NB4 (cell line): Measurements from ENCODE around the gene DPP10.

Source experiments
- DNase-seq: peaks from one replicate; pipeline ENCODE4 v3.0.0; 2010; ENCODE audit warnings: low read depth
- H3K4me3 ChIP-seq: one replicate; pipeline ENCODE4 v1.5.1; 2011; ENCODE audit warnings: mild to moderate bottlenecking, low read depth, low read length, moderate library complexity
- CTCF ChIP-seq: IDR thresholded peaks from one replicate; pipeline ENCODE4 v1.5.1; 2012; ENCODE audit warnings: low read depth, low read length
- MYC ChIP-seq: IDR thresholded peaks from 2 replicates; pipeline ENCODE4 v1.6.1; 2011; ENCODE audit warnings: low read depth, low read length
- POLR2A ChIP-seq: IDR thresholded peaks from 2 replicates; pipeline ENCODE4 v1.6.1; 2011; ENCODE audit warnings: mild to moderate bottlenecking; ENCODE audit not compliant: insufficient read length; ENCODE audit errors: extremely low read depth
- TF ChIP-seq, protein P1 (sequence below): IDR thresholded peaks from 2 replicates; pipeline ENCODE4 v1.6.1; 2011; ENCODE audit warnings: low read depth, low read length

Gene DPP10

DNA sequence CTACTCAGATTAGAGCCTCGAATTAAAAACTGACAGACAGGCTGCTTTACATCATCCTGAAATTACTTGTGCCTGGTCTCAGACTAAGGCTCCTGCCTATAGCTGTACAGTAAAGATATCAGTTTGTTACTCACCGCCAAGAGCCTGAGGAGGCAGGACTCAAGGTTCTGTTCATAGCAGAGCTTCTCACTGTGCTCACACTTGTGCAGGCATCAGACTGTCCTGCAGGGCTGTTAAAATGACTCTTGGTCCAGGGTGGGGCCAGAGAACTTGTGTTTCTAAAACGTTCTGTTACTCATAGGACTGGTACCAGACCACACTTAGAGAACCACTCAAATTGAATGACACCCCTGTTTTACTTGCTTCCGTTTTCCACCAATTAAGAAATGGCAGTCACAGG, 310.0 kb downstream of the DPP10 start:
- DNase-seq = no peak
- no peak for TF ChIP-seq POLR2A
- TF ChIP-seq, protein P1, sequence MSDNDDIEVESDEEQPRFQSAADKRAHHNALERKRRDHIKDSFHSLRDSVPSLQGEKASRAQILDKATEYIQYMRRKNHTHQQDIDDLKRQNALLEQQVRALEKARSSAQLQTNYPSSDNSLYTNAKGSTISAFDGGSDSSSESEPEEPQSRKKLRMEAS = no peak
- no peak for TF ChIP-seq MYC
- no peak for TF ChIP-seq CTCF
- no peak overlapping the region for H3K4me3 ChIP-seq

DNA sequence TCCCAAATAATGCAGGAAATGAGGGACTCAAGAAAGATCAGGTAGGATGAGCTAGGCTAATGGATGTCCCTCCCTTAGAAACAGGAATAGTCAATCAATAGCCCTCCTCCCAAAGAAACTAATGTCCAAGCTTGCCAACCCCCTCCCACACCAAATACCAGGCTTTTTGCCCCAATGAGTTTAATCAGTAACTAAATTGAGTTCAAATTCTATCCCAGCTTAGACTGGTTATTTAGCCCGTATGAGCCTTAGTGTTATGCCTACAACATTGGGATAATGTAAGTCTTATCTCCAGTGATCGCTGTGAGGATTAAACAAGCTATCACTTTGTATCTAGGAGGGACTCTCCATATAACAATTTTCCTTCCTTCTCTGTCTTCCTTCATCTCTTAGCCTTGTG, 310.7 kb downstream of the DPP10 start:
- H3K4me3 ChIP-seq = no peak overlapping the region
- no peak for TF ChIP-seq CTCF
- TF ChIP-seq MYC = no peak
- no peak for DNase-seq

- TF ChIP-seq, protein P1 = no peak
- no peak for TF ChIP-seq CTCF
- TF ChIP-seq MYC = no peak
- no peak for TF ChIP-seq POLR2A
- no peak for DNase-seq
- no peak overlapping the region for H3K4me3 ChIP-seq
These were observed 312.6 kb downstream of the DPP10 start for GRCh38 chr2:114754907-114755563.

DNA sequence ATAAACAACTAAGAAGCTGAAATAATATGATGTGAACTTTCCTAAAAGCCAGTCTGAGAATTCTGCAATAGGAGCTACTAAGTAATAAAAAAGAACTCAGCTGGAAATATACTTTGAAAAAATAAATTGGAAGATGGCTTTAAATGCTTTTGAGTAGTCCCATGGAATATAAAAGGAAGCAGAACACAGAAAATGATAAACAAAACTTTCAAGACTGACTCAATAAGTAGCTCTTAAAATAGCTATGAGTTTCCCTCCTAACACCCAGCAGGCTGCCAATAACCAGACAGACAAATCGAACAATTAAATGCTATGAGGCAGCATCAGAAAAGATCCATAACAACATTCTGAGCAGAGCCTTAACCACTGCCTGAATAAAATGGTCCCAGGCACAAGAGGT, 319.9 kb downstream of the DPP10 start:
- H3K4me3 ChIP-seq = no peak overlapping the region
- TF ChIP-seq CTCF (no peak), MYC (no peak), POLR2A (no peak)
- TF ChIP-seq, protein P1 = no peak
- no peak for DNase-seq

DNA sequence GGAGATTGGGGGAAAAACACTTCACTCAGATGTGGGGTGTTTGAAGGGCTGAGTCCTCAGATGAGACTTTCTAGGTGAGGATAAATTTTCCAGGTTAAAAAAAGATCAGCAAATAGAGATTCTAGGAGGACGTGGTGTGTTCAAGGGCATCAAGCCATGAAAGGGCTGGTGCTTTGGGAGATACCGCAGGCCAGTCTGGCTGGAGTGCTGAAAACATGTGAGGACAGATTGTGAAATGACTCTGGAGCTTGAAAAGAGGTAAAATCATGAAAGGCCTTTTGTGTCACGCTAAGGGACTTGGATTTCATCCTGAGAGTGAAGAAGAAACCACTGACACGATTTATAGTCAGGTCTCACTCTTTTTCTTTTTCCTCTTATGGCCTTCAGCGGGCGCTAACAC, 320.5 kb downstream of the DPP10 start:
- H3K4me3 ChIP-seq = no peak overlapping the region
- DNase-seq = no peak
- TF ChIP-seq CTCF (no peak), POLR2A (no peak), MYC (no peak)
- TF ChIP-seq, protein P1 = no peak

- no peak for DNase-seq
- H3K4me3 ChIP-seq = no peak overlapping the region
- no peak for TF ChIP-seq CTCF
- no peak for TF ChIP-seq MYC
- TF ChIP-seq POLR2A = no peak
- TF ChIP-seq, protein P1 = no peak
These were observed 326.7 kb downstream of the DPP10 start for GRCh38 chr2:114769110-114769509.
